Activated T-cell treated with anti-CD3 and anti-CD28 coated beads, Interleukin-2, amount 50 U/mL, for 72 hours (primary cell): ENCODE results near the gene FBXL14. TPM values are rescaled to one million over a fixed set of nuclear protein-coding genes. Genes with fewer than 3 reads are reported as not detected.

Experiments
- ATAC-seq, 2 donors: fragments of 150-1000 bp; cut with Tn5 transposase; replicated peaks in 1 of 2; 2 replicates each; pipeline ENCODE4 v1.10.0; 2021; ENCODE audit warnings: moderate library complexity in 2 of 2, mild to moderate bottlenecking in 1 of 2
- DNase-seq, 2 donors: peaks; one replicate each; pipeline ENCODE4 v3.0.0; 2021 to 2022; ENCODE audit warnings: mixed read lengths in 1 of 2
- H3K27ac Mint-ChIP-seq: one replicate; pipeline ENCODE4 v1.8.0; 2022; ENCODE audit warnings: mild to moderate bottlenecking, moderate library complexity, mixed read lengths
- H3K27me3 Mint-ChIP-seq: one replicate; pipeline ENCODE4 v1.8.0; 2022; ENCODE audit warnings: low read depth, mixed read lengths
- H3K36me3 Mint-ChIP-seq, 2 donors: one replicate each; pipeline ENCODE4 v1.8.0; 2022; ENCODE audit warnings: mixed read lengths in 2 of 2, mild to moderate bottlenecking in 1 of 2; ENCODE audit not compliant: insufficient read depth in 2 of 2
- H3K4me1 Mint-ChIP-seq: one replicate; pipeline ENCODE4 v1.8.0; 2022; ENCODE audit warnings: low read depth, mixed read lengths
- H3K4me3 Mint-ChIP-seq, 2 donors: one replicate each; pipeline ENCODE4 v1.8.0; 2022; ENCODE audit warnings: mild to moderate bottlenecking in 2 of 2, mixed read lengths in 2 of 2, moderate library complexity in 2 of 2
- H3K9me3 Mint-ChIP-seq, 2 donors: one replicate each; pipeline ENCODE4 v1.8.0; 2022; ENCODE audit warnings: mixed read lengths in 2 of 2
- total RNA-seq, 2 donors: library from RNA; stranded (reverse); gene quantifications; one replicate each; pipeline ENCODE4 v1.2.3, GENCODE V29; 2022

Gene FBXL14
- total RNA-seq, 2 donors from 2014 or later, result 18.1 to 19.9 TPM

- peak overlapping the region in 1 of 2 donors; percentile 62 for H3K4me3 Mint-ChIP-seq
- no peaks in the 10 kb centered on the region for H3K36me3 Mint-ChIP-seq
- ATAC-seq, result peak; percentile 73 to 77
- H3K9me3 Mint-ChIP-seq, result no peaks in the 10 kb centered on the region
- peak overlapping the region; percentile 71 for H3K27ac Mint-ChIP-seq
- H3K4me1 Mint-ChIP-seq, result peaks cover 26% of the 10 kb centered on the region
- no peaks in the 10 kb centered on the region for H3K27me3 Mint-ChIP-seq
- DNase-seq, result peak; percentile 66 to 69
Observed at GRCh38 chr12:1583421-1584078, 10.8 kb downstream of the FBXL14 start.

DNA sequence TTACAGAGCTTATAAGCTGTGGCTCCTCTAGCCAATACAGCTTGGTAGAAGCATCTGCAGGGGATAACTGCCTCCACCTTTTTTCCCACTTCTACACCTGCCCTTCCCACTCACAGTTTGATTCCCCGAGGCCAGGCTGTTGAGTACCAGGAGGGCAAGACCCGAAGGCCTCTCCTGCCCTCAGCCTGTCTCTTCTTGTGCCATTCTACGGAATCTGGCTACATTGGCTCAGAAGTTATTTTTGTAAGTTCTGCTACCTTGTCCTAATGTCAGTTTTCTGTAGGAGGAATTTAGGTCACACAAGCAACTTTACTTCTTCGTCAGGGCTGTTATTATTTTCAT lies 11.7 kb downstream of the FBXL14 start:
- Mint-ChIP-seq H3K27ac (no peak overlapping the region), H3K4me3 (no peak overlapping the region), H3K4me1 (peaks cover 17% of the 10 kb centered on the region), H3K27me3 (no peaks in the 10 kb centered on the region), H3K9me3 (no peaks in the 10 kb centered on the region), H3K36me3 (no peaks in the 10 kb centered on the region)
- DNase-seq (no peak), ATAC-seq (no peak)

DNA sequence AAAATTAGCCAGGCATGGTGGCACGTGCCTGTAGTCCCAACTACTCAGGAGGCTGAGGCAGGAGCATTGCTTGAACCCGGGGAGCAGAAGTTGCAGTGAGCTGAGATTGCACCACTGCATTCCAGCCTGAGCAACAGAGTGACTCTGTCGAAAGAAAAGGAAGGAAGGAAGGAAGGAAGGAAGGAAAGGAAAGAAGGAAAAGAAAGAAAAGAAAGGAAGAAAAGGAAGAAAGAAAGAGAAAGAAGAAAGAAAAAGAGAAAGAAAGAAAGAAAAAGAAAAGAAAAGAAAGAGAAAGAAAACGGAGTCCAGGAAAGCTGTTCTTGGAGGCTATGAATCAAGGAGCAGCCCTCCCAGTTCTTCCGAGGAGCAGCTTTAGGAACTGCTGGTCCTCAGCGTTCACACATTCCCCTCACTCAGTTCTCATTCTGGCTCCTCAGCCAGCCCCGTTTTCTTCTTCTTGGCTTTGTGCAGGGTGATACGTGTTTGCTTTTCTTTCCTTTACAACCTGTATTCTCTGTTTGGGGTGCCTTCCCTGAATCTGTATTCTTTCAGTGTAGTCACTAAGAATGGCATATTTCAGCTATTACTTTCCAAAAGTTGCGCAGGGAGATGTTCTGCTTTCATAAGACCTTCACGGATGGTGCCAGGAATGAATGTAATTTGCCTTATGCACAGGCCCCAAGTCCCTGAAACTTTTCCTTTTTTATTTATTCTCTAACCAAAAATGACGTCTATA lies 12.2 kb downstream of the FBXL14 start:
- Mint-ChIP-seq H3K4me1 (peaks cover 12% of the 10 kb centered on the region), H3K27me3 (no peaks in the 10 kb centered on the region), H3K4me3 (no peak overlapping the region), H3K36me3 (no peaks in the 10 kb centered on the region), H3K27ac (no peak overlapping the region), H3K9me3 (no peaks in the 10 kb centered on the region)
- no peak for ATAC-seq
- no peak for DNase-seq

DNA sequence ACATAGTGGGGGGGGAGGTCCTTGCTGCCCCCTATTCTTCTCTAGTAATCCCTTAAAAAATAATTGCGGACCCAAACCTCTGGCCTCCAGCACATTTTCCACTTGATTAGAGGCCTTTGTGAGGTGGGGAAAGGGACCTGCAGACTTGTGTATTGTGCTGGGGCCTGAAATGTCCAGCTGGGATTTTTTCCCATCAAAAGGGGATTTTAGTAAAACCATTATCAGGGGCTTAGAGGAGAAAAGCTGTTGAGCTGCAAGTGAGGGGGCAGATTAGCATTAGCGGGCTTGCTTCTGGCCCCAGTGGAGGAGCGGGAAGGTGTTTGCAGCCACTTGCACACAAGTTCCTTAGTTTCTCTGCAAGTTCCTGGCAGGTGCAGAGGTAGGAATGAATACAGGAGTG lies 13.9 kb downstream of the FBXL14 start:
- ATAC-seq (no peak), DNase-seq (no peak)
- no peaks in the 10 kb centered on the region for H3K9me3 Mint-ChIP-seq
- H3K36me3 Mint-ChIP-seq, result no peaks in the 10 kb centered on the region
- H3K4me1 Mint-ChIP-seq, result peaks cover 12% of the 10 kb centered on the region
- peaks cover 4% of the 10 kb centered on the region for H3K27me3 Mint-ChIP-seq
- H3K27ac Mint-ChIP-seq, result no peak overlapping the region
- no peak overlapping the region for H3K4me3 Mint-ChIP-seq

DNA sequence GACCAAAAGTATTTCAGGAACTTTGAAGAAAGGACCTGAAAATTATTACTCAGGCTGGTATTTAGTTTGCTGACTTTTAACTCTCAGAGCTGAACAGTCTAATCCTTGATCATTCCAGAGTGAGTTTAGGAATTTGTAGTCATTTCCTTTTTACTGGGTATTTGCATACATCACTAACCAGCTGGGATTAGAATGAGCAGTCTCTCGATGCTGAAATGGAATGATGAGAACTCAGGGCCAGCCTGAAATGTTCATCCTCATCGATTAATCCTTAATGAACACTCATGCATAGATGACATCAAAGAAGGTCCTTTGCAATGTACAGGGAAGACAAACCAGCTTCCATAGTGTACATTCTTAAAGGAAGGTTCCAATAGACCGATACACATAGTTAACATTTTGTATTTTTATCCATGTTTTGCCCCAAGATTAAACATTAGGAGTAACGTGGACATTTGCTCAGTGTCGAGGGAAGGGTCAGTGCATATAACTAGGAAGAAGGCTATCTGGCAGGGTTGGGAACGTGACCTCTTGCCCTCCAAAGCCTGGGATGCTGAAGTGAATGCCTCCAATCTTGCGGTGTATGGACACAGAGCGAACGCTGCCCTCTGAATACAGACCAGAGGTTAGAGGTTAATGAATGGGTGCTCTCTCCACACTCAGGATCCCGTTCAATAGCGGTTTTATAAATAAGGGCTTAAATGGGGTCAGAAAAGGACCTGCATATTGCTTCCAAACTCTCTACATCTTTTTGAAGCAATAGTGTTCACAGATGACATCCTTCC lies 14.5 kb downstream of the FBXL14 start:
- no peak overlapping the region for H3K4me3 Mint-ChIP-seq

GRCh38 chr12:1576410-1577241 lies 17.8 kb downstream of the FBXL14 start:
- no peaks in the 10 kb centered on the region for H3K4me1 Mint-ChIP-seq
- H3K4me3 Mint-ChIP-seq, result no peak overlapping the region
- peaks cover 0 to 2% of the 10 kb centered on the region in 2 donors for H3K36me3 Mint-ChIP-seq
- ATAC-seq, result no peak
- no peaks in the 10 kb centered on the region for H3K9me3 Mint-ChIP-seq
- H3K27me3 Mint-ChIP-seq, result peaks cover 18% of the 10 kb centered on the region
- H3K27ac Mint-ChIP-seq, result no peak overlapping the region
- DNase-seq, result no peak

More for the DNA sequence above, 14.5 kb downstream of the FBXL14 start:
- no peak for ATAC-seq
- Mint-ChIP-seq H3K36me3 (no peaks in the 10 kb centered on the region), H3K4me1 (peaks cover 12% of the 10 kb centered on the region), H3K27me3 (peaks cover 7% of the 10 kb centered on the region), H3K9me3 (no peaks in the 10 kb centered on the region), H3K27ac (no peak overlapping the region)
- no peak for DNase-seq

DNA sequence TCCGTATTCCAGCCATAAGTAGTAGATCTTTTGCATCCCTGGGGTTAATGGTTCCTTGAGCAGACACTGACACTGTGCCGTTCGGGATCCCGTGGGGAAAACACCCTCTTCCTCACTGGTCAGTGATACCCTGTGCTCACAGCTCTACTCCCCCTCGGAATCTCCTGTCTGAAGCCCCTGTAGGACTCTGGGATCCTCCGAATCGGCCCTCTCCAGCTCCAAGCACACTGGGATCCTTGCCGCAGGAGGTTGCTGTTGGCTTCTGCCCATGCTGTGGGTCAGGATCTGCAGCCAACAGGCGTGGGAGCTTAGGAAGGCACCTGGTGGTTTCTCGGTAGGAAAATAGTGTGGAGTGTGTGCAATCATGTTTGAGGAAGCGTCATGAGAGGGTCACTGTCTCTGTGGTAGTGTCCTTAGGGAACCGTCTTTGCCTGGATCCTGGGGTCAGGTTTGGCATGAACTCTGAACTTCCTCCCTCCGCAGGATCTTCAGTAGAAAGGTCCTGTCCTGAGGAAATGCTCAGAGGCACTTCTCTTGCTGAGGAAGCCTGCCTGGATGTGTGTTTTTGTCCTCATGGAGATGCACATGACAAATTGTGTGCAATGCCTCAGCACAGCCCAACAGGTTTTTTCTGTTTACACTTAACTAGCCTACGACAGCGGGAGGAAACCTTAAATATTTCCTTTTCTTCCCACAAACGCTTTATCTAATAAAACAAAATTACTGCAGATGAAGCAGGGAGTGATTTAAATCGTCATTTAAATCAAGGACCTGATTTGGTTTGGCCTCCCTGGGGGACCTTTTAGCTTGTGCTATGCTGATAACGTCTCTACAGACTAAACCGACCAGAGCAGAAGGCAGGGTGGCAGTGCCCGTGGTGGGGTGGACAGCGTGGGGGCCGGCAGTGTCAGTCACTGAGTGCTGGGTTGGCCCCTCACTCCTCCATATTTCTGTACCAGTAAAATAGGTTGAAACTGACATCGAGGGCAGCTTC lies 18.7 kb downstream of the FBXL14 start:
- H3K36me3 Mint-ChIP-seq, result peaks cover 0 to 2% of the 10 kb centered on the region in 2 donors
- no peak overlapping the region for H3K4me3 Mint-ChIP-seq
- no peaks in the 10 kb centered on the region for H3K9me3 Mint-ChIP-seq
- no peak for ATAC-seq
- DNase-seq, result no peak
- no peaks in the 10 kb centered on the region for H3K4me1 Mint-ChIP-seq
- peaks cover 18% of the 10 kb centered on the region for H3K27me3 Mint-ChIP-seq
- no peak overlapping the region for H3K27ac Mint-ChIP-seq

- peaks cover 18% of the 10 kb centered on the region for H3K27me3 Mint-ChIP-seq
- H3K4me1 Mint-ChIP-seq, result no peaks in the 10 kb centered on the region
- H3K27ac Mint-ChIP-seq, result no peak overlapping the region
- peaks cover 0 to 2% of the 10 kb centered on the region in 2 donors for H3K36me3 Mint-ChIP-seq
- no peak for DNase-seq
- H3K9me3 Mint-ChIP-seq, result no peaks in the 10 kb centered on the region
- no peak for ATAC-seq
- H3K4me3 Mint-ChIP-seq, result no peak overlapping the region
Observed at GRCh38 chr12:1574865-1575259, 19.5 kb downstream of the FBXL14 start.

- Mint-ChIP-seq H3K9me3 (no peaks in the 10 kb centered on the region), H3K4me1 (no peaks in the 10 kb centered on the region), H3K36me3 (peaks cover 0 to 2% of the 10 kb centered on the region in 2 donors), H3K27ac (no peak overlapping the region), H3K27me3 (peaks cover 18% of the 10 kb centered on the region), H3K4me3 (no peak overlapping the region)
- DNase-seq, result no peak
- ATAC-seq, result no peak
Observed at GRCh38 chr12:1573960-1574864, 20.2 kb downstream of the FBXL14 start.

- Mint-ChIP-seq H3K9me3 (no peaks in the 10 kb centered on the region), H3K27ac (no peak overlapping the region), H3K4me1 (no peaks in the 10 kb centered on the region), H3K4me3 (no peak overlapping the region), H3K27me3 (peaks cover 21% of the 10 kb centered on the region), H3K36me3 (peaks cover 0 to 2% of the 10 kb centered on the region in 2 donors)
- DNase-seq (no peak), ATAC-seq (no peak)
Observed at GRCh38 chr12:1572731-1573130, 21.6 kb downstream of the FBXL14 start.

- H3K4me1 Mint-ChIP-seq, result no peaks in the 10 kb centered on the region
- H3K4me3 Mint-ChIP-seq, result no peak overlapping the region
- no peak overlapping the region for H3K27ac Mint-ChIP-seq
- H3K36me3 Mint-ChIP-seq, result no peaks in the 10 kb centered on the region
- H3K9me3 Mint-ChIP-seq, result no peaks in the 10 kb centered on the region
- peaks cover 17% of the 10 kb centered on the region for H3K27me3 Mint-ChIP-seq
- ATAC-seq (no peak), DNase-seq (no peak)
Observed at GRCh38 chr12:1567852-1568251, 26.5 kb downstream of the FBXL14 start.
